HG02588 (cell line): ENCODE results near the gene PLEKHA6.
A peak's percentile ranks its signal among the peaks of the same experiment; 100 is the strongest.

ENCODE experiments used
- ATAC-seq: cut with Tn5 transposase; IDR thresholded peaks from one replicate; pipeline ENCODE4 v1.9.1; 2021; ENCODE audit warnings: mild to moderate bottlenecking, moderate library complexity; ENCODE audit not compliant: unreplicated experiment

Gene PLEKHA6, protein sequence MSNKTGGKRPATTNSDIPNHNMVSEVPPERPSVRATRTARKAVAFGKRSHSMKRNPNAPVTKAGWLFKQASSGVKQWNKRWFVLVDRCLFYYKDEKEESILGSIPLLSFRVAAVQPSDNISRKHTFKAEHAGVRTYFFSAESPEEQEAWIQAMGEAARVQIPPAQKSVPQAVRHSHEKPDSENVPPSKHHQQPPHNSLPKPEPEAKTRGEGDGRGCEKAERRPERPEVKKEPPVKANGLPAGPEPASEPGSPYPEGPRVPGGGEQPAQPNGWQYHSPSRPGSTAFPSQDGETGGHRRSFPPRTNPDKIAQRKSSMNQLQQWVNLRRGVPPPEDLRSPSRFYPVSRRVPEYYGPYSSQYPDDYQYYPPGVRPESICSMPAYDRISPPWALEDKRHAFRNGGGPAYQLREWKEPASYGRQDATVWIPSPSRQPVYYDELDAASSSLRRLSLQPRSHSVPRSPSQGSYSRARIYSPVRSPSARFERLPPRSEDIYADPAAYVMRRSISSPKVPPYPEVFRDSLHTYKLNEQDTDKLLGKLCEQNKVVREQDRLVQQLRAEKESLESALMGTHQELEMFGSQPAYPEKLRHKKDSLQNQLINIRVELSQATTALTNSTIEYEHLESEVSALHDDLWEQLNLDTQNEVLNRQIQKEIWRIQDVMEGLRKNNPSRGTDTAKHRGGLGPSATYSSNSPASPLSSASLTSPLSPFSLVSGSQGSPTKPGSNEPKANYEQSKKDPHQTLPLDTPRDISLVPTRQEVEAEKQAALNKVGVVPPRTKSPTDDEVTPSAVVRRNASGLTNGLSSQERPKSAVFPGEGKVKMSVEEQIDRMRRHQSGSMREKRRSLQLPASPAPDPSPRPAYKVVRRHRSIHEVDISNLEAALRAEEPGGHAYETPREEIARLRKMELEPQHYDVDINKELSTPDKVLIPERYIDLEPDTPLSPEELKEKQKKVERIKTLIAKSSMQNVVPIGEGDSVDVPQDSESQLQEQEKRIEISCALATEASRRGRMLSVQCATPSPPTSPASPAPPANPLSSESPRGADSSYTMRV

DNA sequence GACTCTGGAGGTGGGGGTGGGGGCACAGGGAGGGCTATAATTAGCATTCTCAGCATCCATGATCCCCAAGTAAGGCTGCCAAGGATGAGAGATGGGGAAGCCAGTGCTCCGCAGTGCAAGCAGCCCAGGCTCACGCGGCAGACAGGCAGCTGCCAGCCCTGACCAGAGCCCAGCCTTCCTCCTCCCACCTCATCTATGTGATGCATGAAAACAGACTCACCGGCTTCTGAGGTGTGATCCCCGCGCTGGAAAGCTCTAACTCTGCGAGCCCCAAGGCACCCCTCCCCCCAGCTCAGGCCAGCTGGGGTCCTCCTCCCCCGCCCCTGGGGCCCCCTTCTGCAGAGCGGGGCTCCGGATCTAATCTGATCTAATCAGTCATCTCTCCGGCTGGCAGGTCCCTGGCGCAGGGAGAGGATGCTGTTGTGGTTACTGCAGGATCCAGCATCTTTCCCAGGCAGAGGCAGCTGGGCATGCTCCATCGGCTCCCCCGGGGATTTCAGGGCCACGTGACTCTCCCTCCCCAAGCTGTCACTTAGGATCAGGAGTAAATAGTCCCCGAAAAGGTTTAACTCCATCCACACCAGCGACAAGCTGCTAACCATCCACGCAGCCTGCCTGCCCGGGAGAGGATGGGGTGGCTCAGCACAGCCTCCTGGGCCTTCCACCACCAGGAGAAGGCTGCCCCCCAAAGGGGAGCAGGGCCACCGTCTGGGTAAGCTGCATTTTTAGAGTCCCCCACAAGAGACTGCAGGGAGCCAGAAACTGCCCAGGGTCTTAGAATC is at the start of gene PLEKHA6:
PLEKHA6 (minus strand) TSS at position 456 of the 782 bp plus-strand sequence. CDS start 86,202 bp downstream, outside the sequence.
- ATAC-seq, result no peak

DNA sequence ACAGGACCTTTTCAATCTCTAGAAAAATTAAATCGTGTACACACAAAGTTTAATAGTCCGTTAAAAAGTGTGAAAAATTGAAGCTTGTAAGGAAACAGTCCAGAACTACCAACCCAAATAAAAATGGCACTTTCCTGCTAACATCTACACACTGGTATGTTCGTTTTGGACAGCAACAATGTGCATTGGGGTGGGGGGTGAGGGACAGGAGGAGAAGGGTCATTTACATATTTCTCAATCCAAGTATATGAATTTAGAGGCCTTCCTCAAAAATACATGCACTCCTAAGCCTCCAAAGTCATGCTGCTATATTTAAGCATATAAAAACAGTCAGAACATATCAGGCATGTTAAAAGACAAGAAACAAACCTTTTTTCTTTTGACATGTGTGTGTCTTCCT is 49.4 kb upstream of the PLEKHA6 start:
- no peak for ATAC-seq

DNA sequence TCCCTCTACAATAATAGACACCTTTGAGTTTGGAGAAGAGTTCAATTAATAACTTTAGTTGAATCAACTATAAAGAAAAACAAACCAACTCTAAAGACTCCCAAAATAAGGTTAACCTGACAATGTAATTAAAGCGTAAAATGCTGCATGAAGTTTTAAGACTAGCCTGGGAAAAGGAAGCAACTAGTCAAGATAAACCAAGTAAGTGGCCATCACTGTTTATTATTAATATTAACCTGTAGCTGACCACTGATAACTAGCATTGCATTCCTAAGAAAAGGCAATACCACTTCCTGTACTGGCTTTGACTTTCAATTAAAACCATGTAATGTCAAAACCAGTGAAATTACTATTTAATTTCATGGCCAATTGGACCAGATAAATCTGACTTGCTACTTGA is 48.9 kb upstream of the PLEKHA6 start:
- ATAC-seq, result no peak

GRCh38 chr1:204408074-204408507 is 48.4 kb upstream of the PLEKHA6 start:
- ATAC-seq, result no peak

- no peak for ATAC-seq
Observed at GRCh38 chr1:204407295-204407971, 47.7 kb upstream of the PLEKHA6 start.

- no peak for ATAC-seq
Observed at GRCh38 chr1:204406621-204407020, 46.9 kb upstream of the PLEKHA6 start.

DNA sequence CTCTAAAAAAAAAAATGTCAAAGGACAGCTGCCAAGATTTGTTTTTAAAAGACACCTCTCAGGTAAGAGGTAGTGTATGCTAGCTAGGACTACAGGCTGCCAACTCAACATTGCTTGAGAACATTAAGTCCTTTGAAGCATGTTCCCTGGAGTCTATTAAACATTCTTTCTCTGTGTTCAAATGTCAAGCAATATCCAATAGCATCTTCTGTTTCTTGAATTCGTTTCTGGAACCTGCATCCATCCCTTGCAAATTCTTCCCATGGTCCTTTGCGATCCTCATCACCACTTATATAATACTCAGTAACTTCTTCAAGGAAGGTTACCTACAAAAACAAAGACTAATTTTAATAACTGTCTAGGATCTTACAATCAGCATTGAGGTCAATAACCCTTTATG is 46.3 kb upstream of the PLEKHA6 start:
- no peak for ATAC-seq

- ATAC-seq, result no peak
Observed at GRCh38 chr1:204404629-204405028, 44.9 kb upstream of the PLEKHA6 start.

DNA sequence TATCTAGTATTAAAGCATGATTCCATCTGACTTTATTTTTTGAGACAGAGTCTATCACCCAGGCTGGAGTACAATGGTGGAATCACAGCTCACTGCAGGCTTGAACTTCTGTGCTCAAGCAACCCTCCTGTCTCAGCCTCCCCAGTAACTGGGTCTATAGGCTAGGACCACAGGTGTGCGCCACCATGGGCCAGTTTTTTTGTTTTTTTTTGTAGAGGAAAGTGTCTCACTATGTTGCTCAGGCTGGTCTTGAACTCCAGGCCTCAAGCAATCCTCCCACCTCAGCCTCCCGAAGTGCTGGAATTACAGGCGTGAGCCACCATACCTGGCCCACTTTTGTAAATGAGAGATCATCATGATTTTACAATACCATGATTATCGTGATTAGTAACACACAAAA is 42.7 kb upstream of the PLEKHA6 start:
- ATAC-seq, result no peak

- ATAC-seq, result no peak
Observed at GRCh38 chr1:204401730-204402129, 42.0 kb upstream of the PLEKHA6 start.

- no peak for ATAC-seq
Observed at GRCh38 chr1:204400882-204401510, 41.3 kb upstream of the PLEKHA6 start.

DNA sequence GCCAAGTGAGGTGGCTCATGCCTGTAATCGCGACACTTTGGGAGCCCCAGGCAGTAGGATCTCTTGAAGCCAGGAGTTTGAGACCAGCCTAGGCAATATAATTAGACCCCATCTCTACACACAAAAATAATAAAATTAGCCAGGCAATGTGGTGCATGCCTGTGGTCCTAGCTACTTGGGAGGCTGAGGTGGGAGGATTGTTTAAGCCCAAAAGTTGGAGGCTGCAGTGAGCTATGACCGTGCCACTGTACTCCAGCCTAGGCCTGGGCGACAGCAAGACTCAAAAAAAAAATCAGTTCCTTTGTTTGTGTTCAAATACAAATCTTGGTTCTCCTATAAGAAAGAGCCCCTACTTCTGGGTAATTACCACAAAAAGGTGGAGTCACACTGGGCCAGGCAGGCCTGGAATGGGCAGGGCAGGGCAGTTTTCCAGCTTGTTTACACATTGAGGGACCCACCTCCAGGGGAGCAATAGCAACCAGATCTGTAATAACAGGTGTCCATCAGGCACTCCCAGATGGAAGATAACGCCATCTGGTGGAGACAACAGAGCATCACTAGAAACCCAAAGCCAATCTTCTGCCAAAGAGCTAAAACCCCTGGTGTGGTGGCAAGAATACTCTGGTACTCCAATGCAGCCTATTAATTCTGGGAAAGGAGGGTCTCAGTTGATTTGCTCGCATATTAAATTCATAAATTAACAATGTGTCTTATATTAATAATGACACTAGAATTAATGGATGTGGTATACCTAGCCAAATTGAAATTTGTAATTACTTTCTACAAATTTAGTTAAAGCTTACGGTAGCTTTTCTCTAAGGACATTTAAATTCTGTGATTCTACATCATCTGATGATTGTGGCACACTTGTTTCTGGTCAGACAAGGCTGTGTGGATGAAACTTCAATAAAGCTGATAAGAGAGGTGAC is 38.7 kb upstream of the PLEKHA6 start:
- ATAC-seq, result peak; percentile 54

GRCh38 chr1:204396015-204396583 is 36.4 kb upstream of the PLEKHA6 start:
- no peak for ATAC-seq

GRCh38 chr1:204391629-204392028 is 31.9 kb upstream of the PLEKHA6 start:
- ATAC-seq, result no peak

- no peak for ATAC-seq
Observed at GRCh38 chr1:204390751-204391466, 31.2 kb upstream of the PLEKHA6 start.

DNA sequence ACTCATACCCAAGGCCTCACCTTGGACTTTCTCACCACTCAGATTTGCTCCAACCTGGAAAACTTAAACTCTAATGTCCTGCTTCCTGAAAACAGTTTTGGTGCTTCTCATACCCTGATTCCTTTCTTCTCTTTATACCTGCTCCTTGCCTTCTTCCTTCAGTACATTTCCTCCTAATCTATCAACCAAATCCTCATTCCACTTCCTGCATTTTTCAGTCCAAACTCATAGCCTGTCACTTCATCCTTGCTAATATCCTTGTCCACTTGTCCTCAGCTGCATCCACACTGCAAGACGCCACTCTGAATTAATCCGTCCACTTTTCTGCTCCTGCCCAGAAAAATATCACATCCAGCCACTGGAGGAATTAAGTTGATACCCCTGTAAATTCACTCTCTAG is 26.0 kb upstream of the PLEKHA6 start:
- no peak for ATAC-seq

DNA sequence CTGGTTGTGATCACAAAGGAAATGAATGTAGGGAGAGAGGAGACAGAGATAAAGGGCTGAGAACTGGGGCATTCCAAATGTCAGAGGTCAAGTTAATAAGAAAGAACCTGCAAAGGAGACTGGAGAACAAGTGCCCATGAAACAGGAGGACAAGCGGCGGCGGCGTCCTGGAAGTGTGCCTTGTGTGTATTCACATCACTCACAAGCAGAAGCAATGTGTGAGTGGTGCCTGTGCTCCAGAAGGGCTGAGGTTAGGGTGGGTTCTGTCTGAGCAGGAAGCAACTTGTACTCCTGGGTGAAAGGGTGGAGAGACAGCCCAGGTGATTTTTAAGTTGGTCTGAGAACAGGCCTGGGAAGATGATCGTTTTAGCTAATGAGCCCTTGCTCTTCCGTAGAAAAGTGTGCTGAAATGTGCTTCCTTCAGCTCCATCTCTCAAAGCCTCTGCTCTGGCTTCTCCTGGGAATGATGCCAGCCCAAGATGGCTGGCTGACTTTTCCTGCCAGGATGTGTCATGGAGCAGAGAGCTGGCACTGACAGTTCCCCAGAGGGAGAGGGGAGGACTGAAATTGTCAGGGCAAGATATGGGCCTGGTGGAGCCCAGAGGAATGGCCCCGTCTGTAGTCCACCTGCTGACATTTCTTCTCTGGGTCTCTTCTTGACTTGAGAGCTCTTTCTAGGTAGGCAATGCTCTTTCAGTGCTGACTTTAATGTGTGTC is 25.1 kb upstream of the PLEKHA6 start:
- no peak for ATAC-seq
